IMR-90 (cell line): ENCODE measurements around the gene DHRSX. TPM values are rescaled to one million over a fixed set of nuclear protein-coding genes. Genes with fewer than 3 reads are reported as not detected.
"Not testable (repeated sequence)": the region's sequence is repeated elsewhere in the genome, so short reads cannot be mapped to it uniquely, and the experiment has no call there.

Experiments used
- ATAC-seq: fragments of 200-7000 bp; cut with Tn5 transposase; 2 replicates; pipeline ENCODE4 v1.9.1; 2020; ENCODE audit warnings: low read depth, mild to moderate bottlenecking, moderate library complexity
- BruUV-seq: library from RNA; stranded (reverse); fragments of 400-500 nt; replicated peaks from 2 replicates; lab custom pipeline; 2021; lab: Mats Ljungman, UMichigan
- CTCF ChIA-PET: fragments of 300-600 bp; formaldehyde crosslinking; extraction: SDS; loops from one replicate; lab custom pipeline; 2021; ENCODE audit warnings: antibody characterized with exemption; lab: Yijun Ruan, JAX
- POLR2A ChIA-PET: fragments of 300-600 bp; sonication (Branson Sonifier 250); formaldehyde crosslinking; loops from one replicate; lab custom pipeline; 2022; ENCODE audit warnings: antibody characterized with exemption; ENCODE audit not compliant: unreplicated experiment; lab: Charles Lee
- DNase-seq: peaks from one replicate; pipeline ENCODE4 v3.0.0; 2013
- H2AFZ ChIP-seq: replicated peaks from 2 replicates; pipeline ENCODE3; 2013; ENCODE audit warnings: low read length, mild to moderate bottlenecking; ENCODE audit not compliant: poor library complexity
- H2AK5ac ChIP-seq: 2 replicates; pipeline ENCODE4 v1.6.1; 2013; ENCODE audit warnings: low read depth, low read length, inconsistent platforms
- H2AK9ac ChIP-seq: replicated peaks from 2 replicates; pipeline ENCODE3; 2013; ENCODE audit warnings: mild to moderate bottlenecking, low read depth, low read length, moderate library complexity; ENCODE audit not compliant: poor library complexity
- H2BK120ac ChIP-seq: 2 replicates; pipeline ENCODE4 v1.6.1; 2013; ENCODE audit warnings: low read depth, low read length, inconsistent platforms
- H2BK15ac ChIP-seq: 3 replicates; pipeline ENCODE4 v1.6.1; 2013; ENCODE audit warnings: low read depth, low read length, inconsistent platforms
- H2BK20ac ChIP-seq: 2 replicates; pipeline ENCODE4 v1.6.1; 2013; ENCODE audit warnings: low read depth, mild to moderate bottlenecking, inconsistent platforms, low read length, moderate library complexity
- H2BK5ac ChIP-seq: 2 replicates; pipeline ENCODE4 v1.6.1; 2013; ENCODE audit warnings: mild to moderate bottlenecking, low read depth, low read length, inconsistent platforms; ENCODE audit not compliant: poor library complexity, severe bottlenecking
- H3K14ac ChIP-seq: replicated peaks from 2 replicates; pipeline ENCODE4 v1.6.1; 2013; ENCODE audit warnings: low read depth, low read length, inconsistent platforms
- H3K18ac ChIP-seq: 2 replicates; pipeline ENCODE4 v1.6.1; 2013; ENCODE audit warnings: low read depth, low read length, control low read depth
- H3K23ac ChIP-seq: 2 replicates; pipeline ENCODE4 v1.6.1; 2013; ENCODE audit warnings: low read depth, low read length, inconsistent platforms
- H3K27ac ChIP-seq: 2 replicates; pipeline ENCODE4 v1.5.1; 2013; ENCODE audit warnings: mild to moderate bottlenecking, control low read depth, low read length; ENCODE audit not compliant: insufficient read depth
- H3K27me3 ChIP-seq: 2 replicates; pipeline ENCODE4 v1.6.1; 2013; ENCODE audit warnings: low read length; ENCODE audit not compliant: control insufficient read depth, insufficient read depth
- H3K36me3 ChIP-seq: 2 replicates; pipeline ENCODE4 v1.6.1; 2013; ENCODE audit warnings: low read length, mixed read lengths; ENCODE audit not compliant: control insufficient read depth, insufficient read depth
- H3K4ac ChIP-seq: 2 replicates; pipeline ENCODE4 v1.6.1; 2013; ENCODE audit warnings: low read depth, low read length, inconsistent platforms
- H3K4me1 ChIP-seq: 2 replicates; pipeline ENCODE4 v1.6.1; 2013; ENCODE audit warnings: low read length, mixed read lengths; ENCODE audit not compliant: control insufficient read depth, insufficient read depth
- H3K4me2 ChIP-seq: 2 replicates; pipeline ENCODE4 v1.6.1; 2013; ENCODE audit warnings: low read depth, mild to moderate bottlenecking, control low read depth, low read length, moderate library complexity
- H3K4me3 ChIP-seq: 2 replicates; pipeline ENCODE4 v1.5.1; 2013; ENCODE audit warnings: low read depth, mild to moderate bottlenecking, control low read depth, low read length, moderate library complexity; ENCODE audit not compliant: insufficient read depth
- H3K56ac ChIP-seq: 2 replicates; pipeline ENCODE4 v1.6.1; 2013; ENCODE audit warnings: low read length, inconsistent platforms; ENCODE audit not compliant: insufficient read depth; ENCODE audit errors: extremely low read depth
- H3K79me1 ChIP-seq, 2 experiments: 2 replicates each; pipeline ENCODE4 v1.6.1; 2013; ENCODE audit warnings: low read length in 2 of 2, inconsistent platforms in 1 of 2, low read depth in 1 of 2
- H3K9ac ChIP-seq: 2 replicates; pipeline ENCODE4 v1.6.1; 2013; ENCODE audit warnings: low read depth, low read length, control low read depth
- H3K9me1 ChIP-seq: 2 replicates; pipeline ENCODE4 v1.6.1; 2013; ENCODE audit warnings: low read length, inconsistent platforms; ENCODE audit not compliant: insufficient read depth
- H3K9me3 ChIP-seq: 2 replicates; pipeline ENCODE4 v1.6.1; 2013; ENCODE audit warnings: low read length; ENCODE audit not compliant: control insufficient read depth, insufficient read depth
- H4K20me1 ChIP-seq: 2 replicates; pipeline ENCODE4 v1.6.1; 2013; ENCODE audit warnings: low read length, inconsistent platforms; ENCODE audit not compliant: insufficient read depth
- H4K5ac ChIP-seq: 2 replicates; pipeline ENCODE4 v1.6.1; 2013; ENCODE audit warnings: mild to moderate bottlenecking, low read depth, low read length, control low read depth
- H4K8ac ChIP-seq, 2 experiments: 2 replicates each; pipeline ENCODE4 v1.6.1; 2013; ENCODE audit warnings: low read depth in 2 of 2, low read length in 2 of 2, control low read depth in 1 of 2, inconsistent platforms in 1 of 2
- H4K91ac ChIP-seq: 2 replicates; pipeline ENCODE4 v1.6.1; 2013; ENCODE audit warnings: low read depth, low read length, inconsistent platforms; ENCODE audit not compliant: insufficient read depth
- USF2 ChIP-seq: fragments of 150-350 bp; IDR thresholded peaks from 2 replicates; pipeline ENCODE4 v1.6.1; 2017; ENCODE audit warnings: mild to moderate bottlenecking, antibody characterized with exemption, low read length, low read depth
- WGBS, 2 experiments: methylation state at CpG; one replicate each; pipeline versions ENCODE4 v1.1.5 to v1.1.7; 2013; ENCODE audit warnings: missing lambda C conversion rate in 2 of 2; ENCODE audit not compliant: insufficient read length in 1 of 2; ENCODE audit errors: extremely low coverage in 2 of 2; 5-methylcytosine and 5-hydroxymethylcytosine counted together
- dilution Hi-C: fragments of 300-500 bp; cut with HindIII; formaldehyde crosslinking; loops from one replicate; pipeline ENCODE4 v1.14.3; 2018; ENCODE audit warnings: low sequenced_read_pairs; ENCODE audit not compliant: unreplicated experiment
- in situ Hi-C: fragments of 300-500 bp; cut with MboI; formaldehyde crosslinking; loops from 3 replicates; pipeline ENCODE4 v1.14.3; 2019; ENCODE audit warnings: low sequenced_read_pairs, inconsistent platforms, mixed read lengths
- intact Hi-C: fragments of 100-400 bp; cut with micrococcal nuclease; formaldehyde crosslinking; loops from 2 replicates; pipeline ENCODE4 v1.10.0; 2022
- polyA plus RNA-seq, 3 experiments: library from polyadenylated mRNA; depleted of rRNA; stranded (reverse); fragments of >200 nt; gene quantifications; 2 replicates each; pipeline ENCODE4 v1.2.3, GENCODE V29; 2012; ENCODE audit warnings: low replicate concordance in 1 of 3
- total RNA-seq: library from RNA; depleted of rRNA; stranded (reverse); fragments of >200 nt; gene quantifications from 2 replicates; pipeline ENCODE4 v1.2.3, GENCODE V29; 2012

The DHRSX gene
- total and polyA plus RNA-seq, 2 of the 4 experiments (the other 2 are of a cell fraction), result 26.2 to 38.0 TPM

- no peak for TF ChIP-seq USF2
Observed at GRCh38 chrX:2478546-2479419, 22.0 kb downstream of the DHRSX start (continued).

DNA sequence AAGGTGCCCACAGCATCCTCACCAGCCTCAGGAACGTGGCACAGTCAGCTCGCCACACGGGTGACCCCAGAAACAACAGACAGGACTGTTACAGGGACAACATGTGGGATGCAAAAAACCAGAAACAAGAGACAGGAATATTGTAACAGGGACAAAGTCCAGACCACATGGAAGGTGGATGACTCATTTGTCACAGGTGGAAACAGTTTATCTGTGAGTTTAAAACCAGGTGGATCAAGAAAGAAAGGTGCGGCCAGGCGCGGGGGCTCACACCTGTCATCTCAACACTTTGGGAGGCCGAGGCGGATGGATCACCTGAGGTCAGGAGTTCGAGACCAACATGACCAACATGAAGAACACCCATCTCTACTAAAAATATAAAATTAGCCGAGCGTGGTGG is 23.5 kb downstream of the DHRSX start:
- in situ Hi-C loops, H3K4me2 ChIP-seq, H2AK5ac ChIP-seq, H3K27ac ChIP-seq, H3K27me3 ChIP-seq, H2BK15ac ChIP-seq, H3K4me3 ChIP-seq, H3K4me1 ChIP-seq, BruUV-seq, DNase-seq, H2BK5ac ChIP-seq, H4K5ac ChIP-seq, H3K9ac ChIP-seq, H3K4ac ChIP-seq, POLR2A ChIA-PET, H3K23ac ChIP-seq, intact Hi-C loops, H3K56ac ChIP-seq, H3K14ac ChIP-seq, dilution Hi-C loops, H2BK20ac ChIP-seq, H3K36me3 ChIP-seq, H4K8ac ChIP-seq, ATAC-seq, CTCF ChIA-PET, H2AFZ ChIP-seq, H2BK120ac ChIP-seq, H3K9me3 ChIP-seq, H2AK9ac ChIP-seq, H4K91ac ChIP-seq, H3K18ac ChIP-seq: not testable (repeated sequence)
- Histone ChIP-seq H3K9me1 (peaks cover 30% of the 10 kb centered on the region), H3K79me1 (peaks cover 44 to 56% of the 10 kb centered on the region in 2 experiments), H4K20me1 (peaks cover 54% of the 10 kb centered on the region)
- WGBS, 2 experiments, result 100% methylated on average over 3 of the region's 11 CpGs; no CpG with 5 or more reads in 1 of the 2 experiments
